ENCODE measurements around the gene CDCA3. TPM values are rescaled to one million over a fixed set of nuclear protein-coding genes. Genes with fewer than 3 reads are reported as not detected.
A peak's percentile ranks its signal among the peaks of the same experiment; 100 is the strongest.

CDCA3 gene
- total and polyA plus RNA-seq, 2 of the 13 experiments (the other 11 are each of a cell fraction or from before 2014, with no cell fraction given), result 32.7 to 56.5 TPM

- TF ChIP-seq FOXP4 (CRISPR knock-in tag; IDR thresholded peaks at IDR 0.05) (0 out of 2 replicates have a peak, but pooled peaks have one; percentile 20), ZNF672 (CRISPR knock-in tag; IDR thresholded peaks at IDR 0.05) (no peak), SOX5 (CRISPR knock-in tag; IDR thresholded peaks at IDR 0.05; ENCODE audit: borderline replicate concordance) (no peak), BORCS8-MEF2B (CRISPR knock-in tag; IDR thresholded peaks at IDR 0.05) (peak; percentile 85), TBX3 (IDR thresholded peaks at IDR 0.05; ENCODE audit: borderline replicate concordance) (no peak), ZFP37 (CRISPR knock-in tag; IDR thresholded peaks at IDR 0.05; ENCODE audit: borderline replicate concordance) (no peak), ZNF841 (CRISPR knock-in tag; IDR thresholded peaks at IDR 0.05; ENCODE audit: borderline replicate concordance) (no peak; the same call in 1 of the 2 replicates), ZNF18 (CRISPR knock-in tag; IDR thresholded peaks at IDR 0.05; ENCODE audit: insufficient replicate concordance) (peak; percentile 87), YY1 (IDR thresholded peaks at IDR 0.05; ENCODE audit: insufficient read depth, insufficient replicate concordance, low read depth, low read length) (peak; percentile 84), RERE (CRISPR knock-in tag; IDR thresholded peaks at IDR 0.05; ENCODE audit: low read depth) (no peak), MNT (IDR thresholded peaks at IDR 0.05) (no peak), TRIM22 (IDR thresholded peaks at IDR 0.05) (no peak), TOE1 (CRISPR knock-in tag; IDR thresholded peaks at IDR 0.05) (no peak), ZNF512 (CRISPR knock-in tag; IDR thresholded peaks at IDR 0.05) (no peak)
Observed at GRCh38 chr12:6867413-6868210, 16.5 kb upstream of the CDCA3 start, which contains the start of gene TPI1 (continued).

All from HepG2 (cell line).